SK-N-SH (cell line): ENCODE results near the gene SLC7A5. TPM values are rescaled to one million over a fixed set of nuclear protein-coding genes. Genes with fewer than 3 reads are reported as not detected.

Experiments
- CTCF ChIA-PET: fragments of 300-600, 350-600 bp; formaldehyde crosslinking; extraction: SDS; loops from one replicate; lab custom pipeline; 2021; lab: Yijun Ruan, JAX
- POLR2A ChIA-PET: fragments of 350-600 bp; sonication (Branson Sonifier 250); formaldehyde crosslinking; extraction: SDS; loops from one replicate; lab custom pipeline; 2020; ENCODE audit warnings: antibody characterized with exemption, inconsistent platforms; lab: Yijun Ruan, JAX
- DNase-seq: peaks from one replicate; pipeline ENCODE4 v3.0.0; 2012
- H2AFZ ChIP-seq: fragments of 200-600 bp; sonication (generic); 2 replicates; pipeline ENCODE4 v1.8.1; 2016; ENCODE audit warnings: antibody characterized with exemption, mild to moderate bottlenecking, low read depth
- H3F3A ChIP-seq: fragments of 200-600 bp; sonication (generic); replicated peaks from 2 replicates; pipeline ENCODE3; 2016; ENCODE audit warnings: antibody characterized with exemption, mild to moderate bottlenecking; ENCODE audit not compliant: insufficient read depth
- H3K27ac ChIP-seq, 2 experiments: fragments of 200-500 bp in 1 of 2; fragments of 200-600 bp in 1 of 2; sonication (Bioruptor generic) in 1 of 2; sonication (generic), shearing (Covaris generic) in 1 of 2; 2 replicates each; pipeline versions ENCODE4 v1.5.1 to v1.6.1; 2014 to 2016; ENCODE audit warnings: low read depth in 2 of 2, inconsistent platforms in 1 of 2, low read length in 1 of 2, mild to moderate bottlenecking in 1 of 2, mixed read lengths in 1 of 2
- H3K27me3 ChIP-seq: fragments of 200-600 bp; sonication (generic), shearing (Covaris generic); 2 replicates; pipeline ENCODE4 v1.6.1; 2016; ENCODE audit warnings: mixed run types; ENCODE audit not compliant: insufficient read depth
- H3K36me3 ChIP-seq, 2 experiments: fragments of 200-500 bp in 1 of 2; fragments of 200-600 bp in 1 of 2; sonication (Bioruptor generic) in 1 of 2; sonication (generic) in 1 of 2; replicated peaks in 1 of 2; 2 replicates each; pipeline versions ENCODE3 to v1.5.1; 2014 to 2016; ENCODE audit warnings: low read length in 1 of 2, mild to moderate bottlenecking in 1 of 2; ENCODE audit not compliant: insufficient read depth in 2 of 2, control insufficient read depth in 1 of 2
- H3K4me1 ChIP-seq, 2 experiments: fragments of 200-500 bp in 1 of 2; fragments of 200-600 bp in 1 of 2; sonication (Bioruptor generic) in 1 of 2; sonication (generic), shearing (Covaris generic) in 1 of 2; 2 replicates each; pipeline versions ENCODE4 v1.5.1 to v1.6.1; 2014 to 2016; ENCODE audit warnings: low read depth in 1 of 2, low read length in 1 of 2, mixed run types in 1 of 2; ENCODE audit not compliant: insufficient read depth in 2 of 2, control insufficient read depth in 1 of 2
- H3K4me2 ChIP-seq: fragments of 200-600 bp; sonication (generic), shearing (Covaris generic); 2 replicates; pipeline ENCODE4 v1.6.1; 2017; ENCODE audit warnings: mixed run types
- H3K4me3 ChIP-seq, 2 experiments: fragments of 200-500 bp in 1 of 2; fragments of 200-600 bp in 1 of 2; sonication (Bioruptor generic) in 1 of 2; sonication (generic), shearing (Covaris generic) in 1 of 2; 2 replicates each; pipeline versions ENCODE4 v1.5.1 to v1.8.1; 2014 to 2016; ENCODE audit warnings: low read depth in 2 of 2, inconsistent platforms in 1 of 2, low read length in 1 of 2, mild to moderate bottlenecking in 1 of 2, mixed read lengths in 1 of 2, moderate library complexity in 1 of 2
- H3K79me2 ChIP-seq: fragments of 200-600 bp; sonication (generic); 2 replicates; pipeline ENCODE4 v1.8.1; 2017; ENCODE audit warnings: mild to moderate bottlenecking; ENCODE audit not compliant: insufficient read depth
- H3K9ac ChIP-seq: fragments of 200-600 bp; sonication (generic); 2 replicates; pipeline ENCODE4 v1.6.1; 2017; ENCODE audit warnings: mixed run types
- H3K9me2 ChIP-seq: fragments of 200-600 bp; sonication (generic); 2 replicates; pipeline ENCODE4 v1.6.1; 2017; ENCODE audit warnings: mixed run types
- H3K9me3 ChIP-seq: fragments of 200-600 bp; sonication (generic); 2 replicates; pipeline ENCODE4 v1.6.1; 2017; ENCODE audit warnings: mixed run types, mild to moderate bottlenecking, moderate library complexity
- H4K20me1 ChIP-seq: fragments of 200-600 bp; sonication (generic); 2 replicates; pipeline ENCODE4 v1.6.1; 2017; ENCODE audit warnings: mild to moderate bottlenecking, mixed run types; ENCODE audit not compliant: insufficient read depth
- CTCF ChIP-seq: fragments of 200-600 bp; sonication (generic); IDR thresholded peaks from 2 replicates; pipeline ENCODE4 v1.6.1; 2017; ENCODE audit warnings: antibody characterized with exemption, mild to moderate bottlenecking, moderate library complexity
- EZH2phosphoT487 ChIP-seq: fragments of 200-600 bp; sonication (generic); IDR thresholded peaks from 2 replicates; pipeline ENCODE4 v1.6.1; 2017; ENCODE audit warnings: low read depth, mixed run types, mild to moderate bottlenecking, antibody characterized with exemption, moderate library complexity, borderline replicate concordance
- FOSL2 ChIP-seq: IDR thresholded peaks from 2 replicates; pipeline ENCODE4 v1.4.0; 2012; ENCODE audit warnings: low read depth, mild to moderate bottlenecking, moderate library complexity, borderline replicate concordance
- GABPA ChIP-seq: IDR thresholded peaks from 2 replicates; pipeline ENCODE4 v1.4.0; 2012; ENCODE audit warnings: low read depth, mild to moderate bottlenecking
- MAX ChIP-seq: IDR thresholded peaks from 2 replicates; pipeline ENCODE4 v1.4.0; 2012; ENCODE audit warnings: low read depth
- PBX3 ChIP-seq: IDR thresholded peaks from 2 replicates; pipeline ENCODE4; 2012
- RXRA ChIP-seq: IDR thresholded peaks from 2 replicates; pipeline ENCODE4 v1.4.0; 2012; ENCODE audit warnings: low read depth, mild to moderate bottlenecking, borderline replicate concordance
- SMC3 ChIP-seq: IDR thresholded peaks from 2 replicates; pipeline ENCODE4 v1.6.1; 2012; ENCODE audit warnings: low read depth, low read length, improper control_type of control experiment
- TEAD4 ChIP-seq: IDR thresholded peaks from 2 replicates; pipeline ENCODE4 v1.4.0; 2012; ENCODE audit warnings: mild to moderate bottlenecking, borderline replicate concordance; ENCODE audit not compliant: insufficient read depth
- YY1 ChIP-seq: IDR thresholded peaks from 2 replicates; pipeline ENCODE4 v1.4.0; 2012; ENCODE audit warnings: low read depth, mild to moderate bottlenecking
- ZBTB33 ChIP-seq: IDR thresholded peaks from 2 replicates; pipeline ENCODE4 v1.4.0; 2012; ENCODE audit warnings: low read depth, borderline replicate concordance
- WGBS: methylation state at CpG from one replicate; pipeline ENCODE4 v1.1.6; 2017; ENCODE audit warnings: low lambda C conversion rate; 5-methylcytosine and 5-hydroxymethylcytosine counted together
- polyA plus RNA-seq, 3 experiments: library from polyadenylated mRNA; depleted of rRNA; stranded (reverse); fragments of >200 nt; gene quantifications; 2 replicates each; pipeline ENCODE4 v1.2.3, GENCODE V29; 2012

SLC7A5 gene
- polyA plus RNA-seq, 1 of the 3 experiments (the other 2 are of a cell fraction) = 15.1 TPM

- no peak for TF ChIP-seq ZBTB33
- no peak for TF ChIP-seq MAX
Measured at GRCh38 chr16:87918338-87918737, 49.0 kb upstream of the SLC7A5 start (continued).

GRCh38 chr16:87917503-87917902, 48.2 kb upstream of the SLC7A5 start:
- CTCF ChIA-PET = interaction anchor here (1.7 kb wide), 1 partner anchor 46 kb away, joined by 3 read pairs; no protein-coding TSS in a partner anchor
- Histone ChIP-seq H3K4me1 (peaks cover 0 to 5% of the 10 kb centered on the region in 2 experiments; a peak in 1 of 4 replicates), H3F3A (no peaks in the 10 kb centered on the region), H3K27me3 (no peaks in the 10 kb centered on the region), H3K4me2 (no peak overlapping the region), H3K9me3 (no peaks in the 10 kb centered on the region), H3K79me2 (no peaks in the 10 kb centered on the region), H3K9ac (no peak overlapping the region), H3K27ac (no peak overlapping the region), H3K4me3 (no peak overlapping the region), H4K20me1 (no peaks in the 10 kb centered on the region), H3K9me2 (no peaks in the 10 kb centered on the region), H2AFZ (no peak overlapping the region), H3K36me3 (no peaks in the 10 kb centered on the region)
- no peak for TF ChIP-seq MAX
- TF ChIP-seq TEAD4 = no peak
- no peak for TF ChIP-seq YY1
- TF ChIP-seq EZH2phosphoT487 = no peak
- no peak for TF ChIP-seq PBX3
- no peak for TF ChIP-seq GABPA
- TF ChIP-seq ZBTB33 = no peak
- no peak for TF ChIP-seq SMC3
- TF ChIP-seq RXRA = no peak
- TF ChIP-seq CTCF = no peak
- no peak for TF ChIP-seq FOSL2
- WGBS = 82% methylated on average over 9 of the region's 9 CpGs
- POLR2A ChIA-PET = no interaction called here
- DNase-seq = no peak
